Stimulated activated CD8-positive, alpha-beta memory T cell treated with anti-CD3 and anti-CD28 coated beads, Interleukin-12 subunit alpha, Interleukin-12 subunit beta, amount 100 ng/mL, for 1 hour (primary cell): ENCODE data around the gene LSM4.

Source experiments
- DNase-seq: peaks from one replicate; pipeline ENCODE4 v3.0.0-alpha.2; 2020; ENCODE audit warnings: low read depth

The LSM4 gene

DNA sequence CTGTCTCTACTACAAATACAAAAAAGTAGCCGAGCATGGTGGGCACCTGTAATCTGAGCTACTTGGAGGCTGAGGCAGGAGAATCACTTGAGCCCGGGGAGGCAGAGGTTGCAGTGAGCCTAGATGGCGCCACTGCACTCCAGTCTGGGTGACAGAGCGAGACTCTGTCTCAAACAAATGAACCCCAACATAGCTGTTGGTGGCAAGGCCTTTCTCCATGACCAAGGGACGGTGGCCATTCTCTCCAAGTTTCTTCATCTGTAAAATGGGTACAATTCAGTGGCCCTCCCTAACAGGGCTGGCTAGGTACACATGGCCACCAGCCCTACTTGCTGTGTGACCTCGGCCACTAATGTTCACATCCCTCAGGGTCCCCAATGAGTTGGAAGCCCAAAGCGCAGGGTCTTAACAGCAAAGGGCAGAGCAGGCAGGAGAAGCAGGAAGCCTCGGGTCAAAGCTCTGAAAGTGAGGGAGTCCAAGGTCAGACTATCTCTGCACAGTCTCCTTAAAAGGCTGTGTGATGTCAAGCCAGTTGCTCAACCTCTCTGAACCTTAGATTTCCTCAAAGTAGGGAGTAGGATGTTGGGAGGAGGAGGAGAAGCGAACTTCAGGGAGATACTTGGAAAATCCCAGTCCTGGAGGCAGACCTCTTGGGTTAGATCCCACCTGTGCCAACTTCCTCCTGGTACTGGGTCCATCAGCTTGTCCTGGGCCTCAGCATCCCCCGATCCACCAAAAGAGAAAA, 44.2 kb downstream of the LSM4 start:
- no peak for DNase-seq

DNA sequence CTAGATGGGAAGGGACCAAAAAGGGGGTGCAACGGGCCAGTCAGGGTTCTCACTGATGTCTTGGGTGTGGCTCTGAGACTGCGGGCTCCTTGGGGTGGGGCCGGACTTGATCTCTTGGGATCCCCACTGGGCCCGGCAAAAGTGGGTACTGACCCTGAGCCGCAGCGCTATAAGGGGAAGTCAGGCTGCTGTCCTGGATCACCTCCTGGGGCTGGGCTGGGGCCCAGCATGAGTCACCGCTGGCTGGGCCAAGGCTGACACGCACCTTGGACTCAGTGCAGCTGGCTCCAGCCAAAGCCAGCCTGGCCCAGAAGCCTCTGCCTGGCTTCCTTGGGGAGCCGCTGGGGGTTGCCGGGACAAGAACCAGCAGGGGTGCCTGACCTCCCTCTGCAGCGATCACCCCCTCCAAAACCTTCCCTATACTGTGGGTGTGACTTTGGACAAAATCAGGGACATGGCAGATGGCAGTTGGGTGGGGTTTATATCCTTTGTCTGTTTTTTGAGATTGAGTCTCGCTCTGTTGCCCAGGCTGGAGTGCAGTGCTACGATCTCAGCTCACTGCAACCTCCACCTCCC, 48.0 kb downstream of the LSM4 start:
- no peak for DNase-seq

DNA sequence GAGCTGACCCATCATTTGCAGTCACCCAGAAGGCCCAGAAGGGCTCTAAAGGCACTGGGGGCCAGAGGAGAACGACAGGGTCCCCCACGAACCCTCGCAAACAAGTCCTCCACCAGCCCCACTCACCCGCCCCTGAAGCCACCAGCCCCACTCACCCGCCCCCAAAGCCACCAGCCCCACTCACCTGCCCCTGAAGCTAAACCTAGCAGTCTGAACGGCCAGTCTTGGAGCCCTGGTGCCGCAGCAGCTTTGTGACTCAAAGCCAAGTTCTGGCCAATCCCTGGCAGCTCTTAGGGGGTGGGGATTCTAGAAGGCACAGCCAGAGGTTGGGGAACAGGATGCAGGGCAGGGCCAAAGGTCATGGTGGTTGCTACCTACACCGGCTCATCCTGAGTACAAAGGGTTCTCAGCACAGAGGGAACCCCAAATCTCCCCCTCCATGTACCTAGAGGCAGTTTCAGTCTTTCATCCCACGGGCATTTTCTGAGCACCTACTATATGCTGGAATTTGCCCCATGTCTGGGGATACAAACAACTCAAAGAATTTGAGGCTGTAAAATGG, 48.6 kb downstream of the LSM4 start, which contains the start of gene IQCN:
TSS of gene IQCN (minus strand) at position 234 of the 562 bp plus-strand sequence. CDS start 4,974 bp downstream, outside the sequence.
- DNase-seq = no peak

DNA sequence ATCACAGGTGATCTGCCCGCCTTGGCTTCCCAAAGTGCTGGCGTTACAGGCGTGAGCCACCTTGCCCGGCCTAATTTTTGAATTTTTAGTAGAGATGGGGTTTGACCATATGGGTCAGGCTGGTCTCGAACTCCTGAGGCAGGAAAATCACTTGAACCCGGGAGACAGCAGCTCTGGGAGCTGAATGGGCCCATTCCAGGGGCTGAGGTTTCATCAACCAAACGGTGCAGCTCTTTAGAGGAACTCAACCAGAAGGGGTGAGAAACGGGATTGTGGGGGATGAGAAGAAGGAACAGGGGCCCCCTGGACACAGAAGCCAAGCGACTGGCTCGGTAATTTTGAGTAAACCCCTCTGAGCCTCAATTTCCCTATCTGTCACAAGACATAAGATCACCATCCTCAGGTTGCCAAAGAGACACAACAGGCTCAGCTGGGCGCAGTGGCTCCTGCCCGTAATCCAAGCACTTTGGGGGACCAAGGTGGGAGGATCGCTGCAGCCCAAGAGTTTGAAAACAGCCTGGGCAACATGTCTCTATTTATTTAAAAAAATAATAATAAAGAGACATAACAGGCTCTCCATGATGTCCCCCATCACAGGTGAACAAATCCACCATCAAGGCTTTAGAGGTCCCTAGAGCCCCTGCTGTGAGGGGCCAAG, 49.2 kb downstream of the LSM4 start:
- DNase-seq = no peak

DNA sequence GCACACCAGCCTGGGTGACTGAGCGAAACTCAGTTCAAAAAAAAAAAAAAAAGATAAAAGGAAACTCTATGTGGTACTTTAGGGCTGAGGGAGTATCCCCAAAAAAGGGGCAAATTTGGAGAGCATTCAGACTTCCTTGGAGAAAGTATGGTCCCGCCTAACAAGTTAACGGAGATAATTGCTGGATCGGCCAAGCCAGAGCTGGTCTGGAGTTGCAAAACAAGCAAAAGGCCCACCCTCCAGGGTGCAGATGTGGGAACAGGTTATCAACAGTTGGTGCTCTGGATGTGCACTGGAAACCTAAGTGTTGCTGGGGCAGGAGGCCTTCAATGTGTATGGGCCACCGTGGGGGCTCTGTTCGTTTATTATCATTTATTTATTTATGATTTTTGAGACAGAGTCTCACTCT, 51.4 kb downstream of the LSM4 start:
- DNase-seq = no peak

DNA sequence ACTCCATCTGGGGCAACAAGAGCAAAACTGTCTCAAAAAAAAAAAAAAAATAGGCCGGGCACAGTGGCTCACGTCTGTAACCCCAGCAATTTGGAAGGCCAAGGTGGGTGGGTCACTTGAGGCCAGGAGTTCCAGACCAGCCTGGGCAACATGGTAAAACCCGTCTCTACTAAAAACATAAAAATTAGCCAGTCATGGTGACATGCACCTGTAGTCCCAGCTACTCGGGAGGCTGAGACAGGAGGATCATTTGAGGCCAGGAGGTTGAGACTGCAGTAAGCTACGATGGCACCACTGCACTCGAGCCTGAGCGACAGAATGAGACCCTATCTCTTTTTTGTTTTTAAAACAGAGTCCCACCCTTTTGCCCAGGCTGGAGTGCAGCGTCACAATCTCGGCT, 52.5 kb downstream of the LSM4 start:
- no peak for DNase-seq

DNA sequence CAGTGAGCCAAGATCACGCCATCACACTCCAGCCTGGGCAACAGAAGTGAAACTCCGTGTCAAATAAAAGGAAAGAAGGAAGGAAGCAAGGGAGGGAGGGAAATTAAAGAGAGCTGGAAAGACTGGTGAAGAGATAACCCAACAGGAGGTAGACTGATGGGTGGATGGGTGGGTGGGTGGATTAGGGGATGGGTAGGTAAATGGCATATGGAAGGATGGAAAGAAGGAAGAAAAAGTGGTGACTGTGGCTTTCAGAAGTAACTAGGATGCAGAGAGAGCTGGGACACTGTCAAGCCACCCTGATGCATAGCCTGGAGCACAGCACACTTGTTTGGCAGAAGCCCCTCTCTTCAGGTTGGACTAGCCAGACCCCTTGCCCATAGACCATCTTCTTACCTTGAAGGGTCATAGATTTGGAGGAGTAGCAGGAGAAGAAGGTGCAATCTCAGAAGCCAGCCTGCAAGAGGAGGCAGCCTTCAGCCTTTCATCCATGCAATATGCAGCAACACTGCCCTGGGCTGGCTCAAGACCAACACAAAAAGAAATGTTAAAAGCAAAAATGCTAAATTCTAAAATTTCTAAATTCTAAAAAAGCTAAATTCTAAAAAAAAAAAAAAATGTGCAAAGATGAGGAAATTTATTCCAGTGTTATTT, 53.7 kb downstream of the LSM4 start:
- DNase-seq = no peak

DNA sequence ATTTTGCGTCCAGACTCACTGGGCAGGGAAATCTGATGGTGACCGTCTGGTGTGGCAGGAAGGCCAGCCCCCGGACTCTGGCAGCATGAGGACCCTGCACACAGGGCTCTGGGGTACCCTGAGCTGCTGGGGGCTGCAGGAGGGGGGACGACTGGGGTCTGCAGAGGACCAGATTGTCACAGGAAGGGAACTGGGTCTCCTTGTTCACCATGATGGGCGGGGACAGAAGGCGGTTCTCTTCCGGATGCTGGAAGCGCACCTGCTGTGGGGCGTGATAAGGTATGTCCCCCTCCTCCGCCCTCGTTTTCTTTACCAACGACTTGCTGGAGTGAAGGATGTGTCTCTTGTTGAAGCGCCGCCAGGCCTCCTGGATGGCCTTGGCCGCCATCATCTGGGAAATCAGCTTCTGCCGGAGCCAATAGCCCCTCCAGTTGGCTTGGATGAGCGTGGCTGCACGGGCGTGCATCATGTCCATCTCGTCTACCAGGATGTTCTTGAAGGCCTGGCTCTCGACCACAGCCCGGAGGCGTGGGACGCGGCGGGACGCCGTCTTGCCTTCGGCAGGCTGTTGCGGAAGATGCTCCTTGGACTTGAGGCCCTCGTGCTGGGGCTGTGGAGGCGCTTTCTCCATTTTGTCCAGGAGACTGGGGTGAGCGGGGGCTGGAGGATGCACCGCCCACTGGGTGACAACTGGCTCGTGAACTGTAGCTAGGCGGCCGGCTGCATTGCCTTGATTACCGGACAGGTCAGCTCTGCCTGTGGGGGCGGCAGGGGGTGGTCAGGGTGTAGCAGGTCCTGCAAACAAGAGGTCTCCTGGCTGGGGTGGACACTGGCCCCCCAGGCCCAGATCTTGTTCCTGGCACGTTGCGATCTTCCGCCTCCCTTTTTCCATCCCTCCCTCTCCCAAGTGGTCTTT, 55.8 kb downstream of the LSM4 start:
- DNase-seq = no peak

DNA sequence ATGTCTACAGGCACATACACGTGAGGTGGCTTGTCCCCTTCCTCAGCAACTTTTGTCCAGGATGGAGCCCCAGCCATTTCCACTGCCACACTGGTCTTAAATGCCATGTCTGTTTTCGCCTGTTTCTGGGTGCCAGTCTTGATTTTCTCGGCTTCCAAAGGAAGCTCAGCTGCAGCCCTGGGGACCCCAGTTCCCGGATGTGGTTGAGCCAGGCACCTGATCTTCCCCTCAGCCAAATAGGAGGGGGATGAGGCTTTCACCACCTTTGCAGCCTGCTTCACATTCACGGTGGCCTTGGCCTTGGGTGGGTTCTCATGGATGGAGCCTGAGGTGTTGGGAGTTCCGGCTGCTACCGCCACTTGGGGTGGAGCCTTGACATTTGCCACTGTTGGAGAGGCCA, 57.3 kb downstream of the LSM4 start:
- DNase-seq = no peak

DNA sequence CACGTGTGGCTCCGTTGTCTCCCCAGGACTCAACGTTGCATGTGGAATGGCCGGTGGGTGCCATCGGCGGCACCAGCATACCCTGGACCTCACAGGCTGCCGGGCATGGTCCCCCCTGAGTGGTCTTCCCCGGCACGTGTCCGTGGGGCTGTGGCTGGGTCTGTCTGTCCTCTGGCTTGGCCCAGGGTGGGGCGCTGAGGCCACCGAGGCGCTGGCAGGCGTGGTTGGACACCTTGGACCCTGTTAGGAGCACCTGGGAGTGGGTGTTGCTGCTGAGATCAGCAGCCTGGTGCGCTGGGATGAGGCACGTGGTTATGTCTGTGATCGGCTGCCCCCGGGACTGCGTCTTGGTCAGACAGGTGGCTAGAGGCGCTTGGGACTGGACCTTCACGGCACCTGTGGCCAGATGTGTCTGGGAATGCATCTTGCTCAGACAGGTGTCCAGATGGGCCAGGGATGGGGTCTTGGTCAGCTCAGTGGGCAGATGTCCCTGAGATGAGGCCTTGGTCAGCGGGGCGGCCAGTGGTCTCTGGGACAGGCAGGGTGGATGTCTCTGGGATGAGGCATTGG, 57.8 kb downstream of the LSM4 start:
- DNase-seq = no peak

DNA sequence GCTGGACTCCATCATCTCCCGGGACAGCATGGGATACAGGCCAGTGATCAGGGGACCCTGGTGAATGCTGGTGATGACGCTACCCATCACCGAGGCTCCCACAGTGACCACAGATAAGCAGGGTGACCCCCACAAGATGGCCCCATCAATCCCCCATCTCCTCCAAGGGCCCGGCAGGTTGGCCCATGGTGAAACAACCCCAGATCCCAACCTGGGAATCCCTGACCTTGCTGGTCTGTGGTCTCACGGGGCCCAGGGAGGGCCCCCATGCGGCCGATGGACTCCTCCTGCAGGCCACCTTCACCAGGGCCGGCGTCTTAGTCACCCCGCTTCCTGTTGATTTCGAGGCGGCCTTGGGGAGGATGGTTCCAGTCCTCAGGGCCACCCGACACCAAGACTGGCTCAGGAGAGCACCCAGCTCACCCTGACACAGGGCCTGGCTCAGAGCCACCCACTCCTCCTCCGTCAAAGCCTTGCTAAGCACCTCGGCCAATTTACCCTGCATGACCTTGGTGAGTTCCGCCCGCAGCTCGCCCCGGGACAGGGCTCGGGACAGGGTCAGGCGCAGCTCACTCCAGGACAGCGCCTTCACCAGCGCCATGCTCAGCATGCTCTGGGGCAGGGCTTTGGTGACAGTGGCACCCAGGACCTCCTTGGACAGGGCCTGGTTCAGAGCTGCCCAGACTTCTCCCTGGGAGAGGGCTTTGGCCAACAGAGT, 58.6 kb downstream of the LSM4 start:
- no peak for DNase-seq

DNA sequence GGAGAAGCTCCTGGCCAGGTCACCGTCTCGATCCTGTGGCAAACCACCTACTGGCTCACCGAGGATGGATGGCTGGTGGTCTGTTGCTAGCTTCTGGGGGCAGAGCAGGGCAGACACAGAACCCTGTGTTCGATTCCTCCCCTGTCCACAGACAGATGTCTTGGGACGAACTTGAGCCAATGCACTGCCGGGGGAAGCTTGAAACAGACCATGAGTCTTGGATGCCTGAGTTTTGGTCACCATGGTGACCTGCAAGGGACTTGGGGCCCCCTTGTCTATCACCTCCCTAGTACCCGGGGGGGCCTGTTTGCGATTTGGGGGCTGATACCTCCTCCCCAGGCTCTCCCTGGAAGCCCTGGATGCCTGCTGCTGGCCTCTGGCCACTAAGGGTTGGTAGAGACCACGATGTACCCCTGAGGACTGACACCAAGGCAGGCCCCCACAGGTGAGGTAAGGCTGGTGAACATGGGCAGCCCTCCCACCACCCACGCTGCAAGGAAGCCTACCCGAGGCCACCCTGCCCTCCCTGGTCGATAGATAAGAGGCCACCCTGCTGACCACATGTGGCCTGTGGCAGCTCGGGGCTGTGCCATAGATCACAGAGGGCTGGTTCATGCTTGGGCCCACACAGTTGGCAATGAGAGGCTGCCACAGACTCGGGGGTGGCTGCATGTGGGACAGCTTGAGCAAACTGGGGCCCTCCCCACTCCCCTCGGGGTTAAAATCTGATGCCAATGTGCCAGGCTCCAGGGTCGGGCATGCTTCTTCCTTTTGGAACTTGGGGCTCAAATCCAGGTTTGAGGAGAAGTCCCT, 59.3 kb downstream of the LSM4 start:
- DNase-seq = no peak

DNA sequence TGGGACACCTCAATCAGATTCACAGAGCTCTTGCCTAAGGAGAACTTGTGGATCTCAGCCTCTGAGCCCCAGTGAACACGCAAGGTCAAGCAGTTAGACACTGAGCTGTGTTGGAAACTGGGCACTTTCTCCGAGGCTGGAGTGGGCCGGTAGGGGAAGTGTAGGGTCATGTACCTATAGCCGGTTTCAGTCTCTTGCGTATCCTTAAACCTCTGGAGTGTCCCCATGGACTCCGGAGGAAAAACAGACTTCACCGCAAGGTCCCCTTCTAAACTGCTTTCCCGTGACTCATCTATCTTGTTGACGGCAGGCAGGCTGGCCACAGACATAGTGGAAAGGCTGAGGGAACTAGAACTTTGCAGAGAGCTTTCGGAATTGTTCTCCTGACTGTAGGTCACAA, 60.0 kb downstream of the LSM4 start:
- no peak for DNase-seq

DNA sequence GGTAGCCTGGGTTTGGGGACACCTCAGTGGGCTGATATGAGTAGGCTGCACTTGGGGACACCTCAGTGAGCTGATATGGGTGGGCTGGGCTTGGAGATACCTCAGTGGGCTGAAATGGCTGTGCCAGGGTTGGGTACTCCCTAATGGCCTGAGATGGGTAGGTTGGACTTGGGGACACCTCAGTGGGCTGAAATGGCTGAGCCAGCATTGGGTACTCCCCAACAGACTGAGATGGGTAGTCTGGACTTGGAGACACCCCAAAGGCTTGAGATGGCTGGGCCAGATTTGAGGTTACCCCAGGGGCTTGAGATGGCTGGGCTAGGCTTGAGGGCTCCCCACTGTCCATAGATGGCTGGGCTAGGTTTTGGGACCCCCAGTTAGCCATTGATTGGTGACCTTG, 60.7 kb downstream of the LSM4 start:
- no peak for DNase-seq

DNA sequence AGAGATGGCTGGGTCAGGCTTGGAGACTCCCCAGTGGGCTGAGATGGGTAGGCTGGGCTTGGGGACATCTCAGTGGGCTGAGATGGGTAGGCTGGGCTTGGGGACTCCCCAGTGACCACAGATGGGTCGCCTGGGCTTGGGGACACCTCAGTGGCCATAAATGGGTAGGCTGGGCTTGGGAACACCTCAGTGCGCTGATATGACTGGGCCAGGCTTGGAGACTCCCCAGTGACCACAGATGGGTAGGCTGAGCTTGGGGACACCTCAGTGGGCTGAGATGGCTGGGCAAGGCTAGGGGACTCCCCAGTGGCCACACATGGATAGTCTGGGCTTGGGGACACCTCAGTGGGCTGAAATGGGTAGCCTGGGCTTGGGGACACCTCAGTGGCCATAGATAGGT, 61.4 kb downstream of the LSM4 start:
- no peak for DNase-seq

DNA sequence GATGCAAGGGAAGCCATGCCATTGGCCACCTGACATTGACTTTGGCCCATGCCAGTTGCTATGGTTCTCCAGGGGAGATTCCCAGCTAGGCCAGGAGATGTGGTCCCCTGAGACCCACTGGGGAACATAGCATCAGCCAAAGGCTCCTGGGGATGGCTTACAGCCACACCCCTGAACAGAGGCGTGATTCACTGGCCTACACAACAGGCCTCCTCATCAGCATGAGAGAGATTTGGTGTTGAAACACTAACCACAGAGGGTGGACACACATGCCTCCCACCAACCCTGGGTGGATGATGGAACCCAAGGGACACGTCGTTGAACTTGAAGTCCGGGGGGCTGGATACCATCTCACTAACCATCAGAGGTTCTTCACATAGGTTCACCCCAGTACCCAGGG, 63.0 kb downstream of the LSM4 start:
- no peak for DNase-seq

DNA sequence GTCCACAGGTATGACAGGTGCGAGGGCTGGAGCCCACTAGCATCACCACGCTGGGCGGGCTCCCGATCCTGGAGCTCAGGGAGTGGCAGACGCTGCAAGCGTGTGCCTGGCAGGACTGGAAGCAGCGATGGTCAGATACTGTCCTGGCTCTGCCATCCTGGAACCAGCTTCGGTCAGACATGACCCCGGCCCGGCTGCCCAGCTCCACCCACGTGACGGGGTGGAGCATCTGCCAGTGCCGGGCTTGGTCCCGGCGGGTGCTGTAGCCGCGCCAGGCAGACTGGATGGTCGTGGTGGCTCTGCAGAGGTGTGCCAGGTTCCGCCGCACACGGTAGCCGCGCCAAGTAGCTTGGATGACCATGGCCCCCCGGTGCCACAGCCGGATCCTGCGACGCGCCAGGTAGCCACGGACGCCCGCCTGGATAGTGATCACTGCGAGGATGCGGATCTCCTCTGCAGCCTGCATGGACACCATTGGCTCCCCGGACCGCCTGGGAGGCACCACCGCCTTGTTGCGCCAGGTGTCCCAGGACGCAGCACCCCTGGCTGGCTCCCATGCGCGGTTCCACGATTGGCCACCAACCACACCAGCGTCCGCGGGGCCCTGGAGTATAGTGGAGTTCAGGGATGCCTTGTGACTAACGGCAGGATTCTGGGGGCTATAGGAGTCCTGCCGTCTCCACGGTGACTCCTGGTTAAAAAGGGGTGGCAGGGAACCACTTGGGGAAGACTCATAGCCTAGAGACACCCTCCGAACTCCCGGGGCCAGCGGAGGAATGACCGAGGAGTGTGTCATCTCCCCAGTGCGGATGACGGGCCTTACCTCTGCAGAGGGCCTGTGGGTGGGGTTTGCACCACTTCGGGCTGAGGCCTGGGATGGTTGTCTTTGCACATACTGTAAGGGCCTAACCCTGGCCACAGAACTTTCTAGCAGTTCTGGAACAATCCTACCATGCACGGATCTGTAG, 65.1 kb downstream of the LSM4 start:
- DNase-seq = no peak
